Uterus (tissue), 2 donors: ENCODE data around the gene TMEM200B.
"Not testable (repeated sequence)": the region's sequence is repeated elsewhere in the genome, so short reads cannot be mapped to it uniquely, and the experiment has no call there.

Experiments
- CTCF ChIP-seq, 4 experiments: fragments of 200-600 bp in 2 of 4; fragments of 450-650 bp in 2 of 4; sonication (generic) in 2 of 4; IDR thresholded peaks; one replicate each; pipeline ENCODE4 v1.5.1; 2016 to 2019; ENCODE audit warnings: antibody characterized with exemption in 4 of 4, mild to moderate bottlenecking in 2 of 4, moderate library complexity in 1 of 4
- POLR2A ChIP-seq, 2 donors: fragments of 450-650 bp; IDR thresholded peaks; one replicate each; pipeline ENCODE4 v1.6.1; 2016; ENCODE audit warnings: antibody characterized with exemption in 2 of 2, mild to moderate bottlenecking in 1 of 2, moderate library complexity in 1 of 2

DNA sequence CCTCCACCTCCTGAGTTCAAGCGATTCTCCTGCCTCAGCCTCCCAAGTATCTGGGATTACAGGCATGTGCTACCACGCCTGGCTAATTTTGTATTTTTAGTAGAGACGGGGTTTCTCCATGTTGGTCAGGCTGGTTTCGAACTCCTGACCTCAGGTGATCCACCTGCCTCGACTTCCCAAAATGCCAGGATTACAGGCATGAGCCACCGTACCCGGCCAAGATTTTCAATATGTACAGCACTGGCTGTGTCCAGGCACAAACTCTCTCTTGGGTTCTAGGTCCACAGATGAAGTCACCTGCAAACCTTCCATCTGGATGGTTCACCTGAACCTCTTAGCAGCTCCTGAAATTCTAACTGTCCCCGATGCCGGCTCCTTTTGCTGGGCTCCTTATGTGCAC is 26.6 kb upstream of the TMEM200B start:
- TF ChIP-seq POLR2A, CTCF (IDR thresholded peaks at IDR 0.05): not testable (repeated sequence)
